ENCODE measurements around the gene SLIT3.
"Not testable (repeated sequence)": the region's sequence is repeated elsewhere in the genome, so short reads cannot be mapped to it uniquely, and the experiment has no call there.

The SLIT3 gene

GRCh38 chr5:169216866-169217265, 84.1 kb downstream of the SLIT3 start:
- no peak for DNase-seq

GRCh38 chr5:169213479-169213878, 87.5 kb downstream of the SLIT3 start:
- no peak for DNase-seq

- DNase-seq = not testable (repeated sequence)
Measured at GRCh38 chr5:169211761-169212160, 89.2 kb downstream of the SLIT3 start.

DNA sequence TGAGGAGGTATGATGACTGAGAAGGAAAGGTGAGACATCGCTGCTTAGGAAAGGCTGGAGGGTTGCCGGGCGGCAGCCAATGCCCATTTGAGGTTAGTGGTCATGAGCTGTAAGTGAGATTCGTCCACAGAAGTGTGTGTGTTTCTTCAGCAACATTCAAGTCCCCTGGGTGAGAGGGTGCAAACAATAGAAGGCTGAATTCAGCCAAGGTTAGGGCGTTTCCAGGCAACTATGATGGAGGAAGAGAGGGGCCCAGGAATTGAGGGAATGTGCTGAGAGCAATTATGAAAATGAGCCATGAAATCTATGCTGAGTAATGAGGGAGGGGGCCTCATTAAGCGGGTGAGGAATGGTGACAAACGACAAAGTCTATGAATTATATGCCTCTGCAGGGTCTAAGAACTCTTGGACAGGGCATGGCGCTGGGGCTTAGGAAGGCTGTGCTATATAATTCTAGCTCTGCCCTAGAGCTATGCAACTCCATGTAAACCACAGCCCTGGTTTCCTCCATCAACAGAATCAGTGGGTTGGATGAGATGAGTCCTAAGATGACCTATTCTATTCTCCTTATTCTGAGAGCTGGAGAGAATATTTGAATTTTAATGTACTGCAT, 96.0 kb downstream of the SLIT3 start:
- DNase-seq = no peak

DNA sequence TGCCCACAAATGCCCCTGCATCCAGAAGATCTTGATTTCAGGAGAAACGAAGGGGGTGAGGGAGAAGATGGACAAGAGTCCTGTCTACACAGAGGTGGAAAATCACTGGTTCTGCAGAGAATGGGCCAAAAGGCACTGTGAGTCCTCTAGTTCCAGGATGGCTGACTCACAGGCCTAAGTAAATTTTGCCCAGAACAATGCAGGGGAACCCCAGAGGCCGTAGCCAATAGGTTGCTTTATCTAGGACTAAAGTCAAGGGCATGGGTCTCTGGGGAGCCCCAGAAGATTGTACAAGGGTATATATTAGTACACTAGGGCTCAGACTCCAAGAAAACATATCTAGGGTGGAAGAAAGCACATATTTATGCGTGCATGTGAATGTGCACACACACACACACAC, 98.0 kb downstream of the SLIT3 start:
- no peak for DNase-seq

DNA sequence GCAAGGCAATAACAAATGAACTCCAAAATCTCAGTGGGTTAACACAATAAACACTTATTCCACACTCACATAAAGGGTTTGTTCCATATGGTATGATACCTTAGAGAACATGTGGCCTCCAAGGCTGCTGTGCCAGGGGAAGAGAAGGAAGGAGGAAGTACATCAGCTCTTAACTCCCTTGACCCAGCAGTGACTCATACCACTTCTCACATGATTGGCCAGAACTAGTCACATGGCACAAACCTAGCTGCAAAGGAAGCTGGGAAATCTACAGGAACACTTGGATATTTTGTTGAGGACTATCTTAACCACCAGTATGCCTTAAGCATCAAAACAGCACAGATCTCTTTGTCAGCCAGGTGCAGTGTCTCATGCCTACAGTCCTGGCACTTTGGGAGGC, 99.3 kb downstream of the SLIT3 start:
- DNase-seq = no peak

- no peak for DNase-seq
Measured at GRCh38 chr5:169200125-169200778, 100.7 kb downstream of the SLIT3 start.

DNA sequence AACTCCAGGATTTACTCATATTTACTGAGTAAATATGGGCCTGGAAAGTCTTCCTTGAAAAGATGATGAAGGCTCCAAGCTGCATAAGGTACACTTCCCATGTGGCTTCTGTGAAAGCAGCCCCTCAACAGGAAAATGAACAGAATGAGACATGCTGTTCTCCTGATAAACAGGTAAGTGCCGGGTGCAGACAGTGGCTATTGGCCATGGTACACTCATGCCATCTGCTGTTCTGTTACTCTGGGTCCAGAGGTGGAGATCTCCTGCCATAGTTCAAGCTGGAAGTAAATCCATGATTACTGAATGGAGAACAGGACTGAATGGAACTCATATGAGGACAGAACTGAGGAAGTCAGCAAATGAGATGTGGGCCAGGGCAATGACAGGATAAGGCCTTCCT, 103.6 kb downstream of the SLIT3 start:
- DNase-seq = no peak

- DNase-seq = no peak
Measured at GRCh38 chr5:169196059-169196458, 104.9 kb downstream of the SLIT3 start.

DNA sequence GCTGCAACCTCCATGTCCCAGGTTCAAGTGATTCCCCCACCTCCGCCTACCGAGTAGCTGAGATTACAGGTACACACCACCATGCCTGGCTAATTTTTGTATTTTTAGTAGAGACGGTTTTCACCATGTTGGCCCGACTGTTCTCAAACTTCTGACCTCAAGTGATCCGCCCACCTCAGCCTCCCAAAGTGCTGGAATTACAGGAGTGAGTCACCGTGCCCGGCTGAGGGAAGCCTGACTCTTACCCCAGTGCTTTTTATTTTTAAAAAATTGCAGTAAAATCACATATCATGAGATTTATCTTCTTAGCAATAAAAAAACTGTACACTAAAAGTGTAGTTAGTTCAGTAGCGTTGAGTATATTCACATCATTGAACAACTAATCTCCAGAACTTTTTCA, 105.3 kb downstream of the SLIT3 start:
- no peak for DNase-seq

- no peak for DNase-seq
Measured at GRCh38 chr5:169192536-169192935, 108.4 kb downstream of the SLIT3 start.

- DNase-seq = no peak
Measured at GRCh38 chr5:169190849-169191248, 110.1 kb downstream of the SLIT3 start.

DNA sequence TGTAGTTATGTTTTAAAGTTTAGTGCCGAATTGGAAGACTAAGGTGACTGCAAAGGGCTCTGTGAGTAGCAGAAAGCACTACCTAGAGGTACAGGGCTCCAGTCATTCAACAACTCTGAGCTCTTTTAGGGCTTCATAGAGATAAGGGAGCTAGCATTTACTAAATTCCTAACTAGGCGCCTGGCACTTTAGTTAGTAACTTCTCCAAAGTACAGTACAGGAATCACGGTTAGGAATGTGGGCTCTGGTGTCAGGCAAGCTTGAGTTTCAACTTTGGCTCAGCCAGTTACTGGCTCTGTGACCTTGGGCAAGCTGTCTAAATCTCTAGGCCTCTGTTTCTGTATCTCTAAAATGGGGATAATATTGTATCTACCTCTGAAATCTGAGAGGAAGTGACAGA, 115.3 kb downstream of the SLIT3 start:
- no peak for DNase-seq

DNA sequence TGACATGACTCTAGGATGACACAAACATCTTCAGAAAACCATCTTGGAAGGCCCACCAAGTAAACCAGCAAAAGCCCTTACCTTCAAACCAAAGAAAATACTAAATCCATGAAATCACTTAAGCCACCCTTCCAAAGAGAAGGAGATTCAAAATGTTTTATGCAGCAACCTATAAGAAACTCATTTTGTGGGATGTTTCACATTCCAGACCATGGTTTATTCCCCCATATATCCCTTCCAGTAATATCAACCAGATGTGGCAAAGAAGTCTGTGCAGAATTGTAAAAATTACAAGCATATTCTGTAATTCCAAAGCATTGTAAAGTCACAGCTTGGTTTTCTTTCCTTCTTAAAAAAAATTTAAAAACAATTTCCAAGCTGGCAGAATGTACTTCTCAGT, 117.4 kb downstream of the SLIT3 start:
- no peak for DNase-seq

GRCh38 chr5:169182797-169183196, 118.1 kb downstream of the SLIT3 start:
- no peak for DNase-seq

- DNase-seq = no peak
Measured at GRCh38 chr5:169181814-169182213, 119.1 kb downstream of the SLIT3 start.

DNA sequence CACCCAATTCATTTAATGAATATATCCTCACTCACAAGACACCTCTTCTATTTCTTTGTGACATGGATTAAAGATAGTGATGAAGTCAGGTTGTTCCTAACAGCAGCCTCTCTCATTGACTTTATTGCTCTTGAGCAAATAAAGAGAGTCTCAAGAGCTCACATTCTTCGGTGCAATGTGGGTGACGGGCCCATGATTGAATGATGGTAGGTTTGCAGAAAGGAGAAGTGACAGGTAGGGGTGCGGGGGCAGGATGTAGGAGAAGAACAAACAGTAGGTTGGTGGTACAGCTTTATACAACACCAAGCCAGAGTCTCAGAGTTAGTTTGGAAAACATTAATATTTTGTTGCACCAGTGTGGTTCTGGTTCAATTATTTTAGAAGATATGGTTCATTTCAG, 122.2 kb downstream of the SLIT3 start:
- DNase-seq = no peak

DNA sequence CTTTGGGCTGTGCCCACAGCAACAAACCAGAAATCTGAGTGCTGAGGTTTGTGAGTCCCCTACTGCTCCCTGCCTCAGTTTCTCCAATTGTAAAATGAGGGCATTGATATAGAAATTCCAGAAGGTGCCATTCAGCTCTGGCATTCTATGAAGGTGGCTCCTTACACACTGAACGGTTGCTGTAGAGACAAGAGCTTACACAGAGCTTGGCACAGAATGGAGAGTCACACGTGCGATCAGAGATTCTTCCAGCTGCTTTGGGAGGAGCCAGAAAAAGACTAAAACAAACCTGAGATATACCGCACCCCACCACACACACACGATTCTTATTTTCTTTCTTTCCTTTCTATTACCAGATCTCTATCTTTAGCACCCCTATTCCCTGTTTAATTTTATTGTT, 122.7 kb downstream of the SLIT3 start:
- no peak for DNase-seq

GRCh38 chr5:169176709-169177694, 123.9 kb downstream of the SLIT3 start:
- DNase-seq = no peak

GRCh38 chr5:169175733-169176132, 125.2 kb downstream of the SLIT3 start:
- DNase-seq = no peak

DNA sequence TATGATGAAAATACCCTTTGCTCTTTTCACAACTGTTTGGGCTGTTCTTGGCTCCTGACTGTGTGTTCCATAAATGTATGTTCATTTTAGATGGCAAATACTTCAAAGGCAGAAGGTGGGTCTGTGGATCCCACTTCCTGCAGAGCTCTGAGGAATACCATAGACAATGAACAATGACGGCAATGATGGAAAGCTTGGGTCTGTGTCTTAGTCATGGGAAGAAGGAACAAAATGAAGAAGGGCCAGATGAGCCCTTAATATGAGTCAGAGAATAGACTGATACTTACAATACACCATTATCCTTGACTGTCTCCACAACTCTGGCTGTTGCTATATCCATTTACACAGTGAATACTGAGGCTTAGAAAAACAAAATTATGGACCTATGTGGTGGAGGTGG, 126.0 kb downstream of the SLIT3 start:
- DNase-seq = no peak

DNA sequence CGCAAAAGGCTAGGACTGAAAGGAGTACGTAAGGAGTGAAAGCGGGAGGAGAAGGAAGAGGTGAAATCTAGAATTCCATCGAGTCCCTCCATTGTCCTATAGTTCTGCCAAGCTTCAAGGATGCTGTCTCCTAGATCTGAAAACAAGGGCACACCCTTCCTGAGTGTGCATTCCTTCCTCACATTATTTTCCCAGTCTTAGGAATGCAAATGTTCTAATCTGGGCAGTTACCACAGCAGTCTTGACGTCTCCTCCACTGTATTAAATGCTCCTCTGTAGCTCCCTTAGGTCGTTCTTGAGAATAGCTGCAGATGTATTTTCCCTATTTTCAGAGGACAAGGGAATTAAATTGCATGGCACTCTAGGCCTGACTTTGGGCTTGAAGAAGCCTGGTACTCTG, 127.6 kb downstream of the SLIT3 start:
- DNase-seq = no peak

GRCh38 chr5:169171515-169171914, 129.4 kb downstream of the SLIT3 start:
- no peak for DNase-seq

DNA sequence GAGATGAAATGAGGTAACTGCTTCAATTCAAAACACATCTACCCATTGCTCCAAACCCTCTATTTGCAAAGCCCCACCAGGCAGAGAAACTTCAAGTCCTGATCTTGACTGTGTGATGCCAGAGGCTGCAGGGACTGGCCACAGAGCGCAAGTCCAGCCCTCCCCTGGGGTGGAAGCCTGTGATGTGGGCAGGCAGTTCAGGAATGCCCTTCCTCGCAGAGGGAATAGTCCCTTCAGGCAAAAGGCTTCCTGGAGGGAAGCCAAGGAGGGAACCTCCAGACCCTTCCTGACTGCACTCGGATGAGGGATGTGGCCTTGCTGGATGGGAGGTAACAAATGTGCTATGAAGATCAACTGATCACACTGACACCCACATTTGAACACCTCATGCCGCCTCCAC, 131.2 kb downstream of the SLIT3 start:
- DNase-seq = no peak

Measured in activated CD4-positive, alpha-beta T cell treated with anti-CD3 and anti-CD28 coated beads for 48 hours (primary cell).